Measurements from ENCODE around the gene EYS. TPM values are rescaled to one million over a fixed set of nuclear protein-coding genes. Genes with fewer than 3 reads are reported as not detected.

Gene EYS
- total RNA-seq, 1 donor from 2014 or later = not detected

GRCh38 chr6:64299176-64299575 lies 1407.8 kb downstream of the EYS start:
- DNase-seq (ENCODE audit: low spot score) = no peak
- H3K9me3 Mint-ChIP-seq (ENCODE audit: unreplicated experiment) = peaks cover 4% of the 10 kb centered on the region
- no peak for TF ChIP-seq CTCF (IDR thresholded peaks at IDR 0.05; ENCODE audit: unreplicated experiment)
- no peak overlapping the region for H3K4me3 Mint-ChIP-seq (ENCODE audit: unreplicated experiment)
- H3K36me3 Mint-ChIP-seq (ENCODE audit: low read depth, unreplicated experiment) = no peaks in the 10 kb centered on the region
- H3K27me3 Mint-ChIP-seq (ENCODE audit: unreplicated experiment) = no peaks in the 10 kb centered on the region
- no peak overlapping the region for H3K27ac Mint-ChIP-seq (ENCODE audit: unreplicated experiment)
- no peaks in the 10 kb centered on the region for H3K4me1 Mint-ChIP-seq (ENCODE audit: unreplicated experiment)

DNA sequence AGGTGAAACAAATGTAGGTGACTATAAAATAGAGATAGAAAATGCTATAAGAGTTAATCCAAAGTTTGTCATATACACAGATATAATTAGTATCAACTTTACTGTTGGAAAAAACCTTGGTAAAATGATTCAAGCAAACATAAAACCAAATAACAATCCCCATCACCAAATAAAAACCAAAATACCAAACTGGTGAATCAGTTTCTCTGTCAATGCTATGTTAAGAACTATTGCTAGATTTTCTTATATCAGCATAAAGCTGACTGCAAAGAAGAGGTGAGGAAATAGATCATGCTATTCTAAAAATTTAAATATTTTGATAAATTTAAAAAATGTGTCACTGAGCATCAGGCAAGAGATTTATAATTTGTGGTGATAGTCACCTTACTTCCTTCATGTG lies 1413.0 kb downstream of the EYS start:
- H3K27ac Mint-ChIP-seq (ENCODE audit: unreplicated experiment) = no peak overlapping the region
- peaks cover 4% of the 10 kb centered on the region for H3K9me3 Mint-ChIP-seq (ENCODE audit: unreplicated experiment)
- no peak for DNase-seq (ENCODE audit: low spot score)
- TF ChIP-seq CTCF (IDR thresholded peaks at IDR 0.05; ENCODE audit: unreplicated experiment) = no peak
- no peaks in the 10 kb centered on the region for H3K4me1 Mint-ChIP-seq (ENCODE audit: unreplicated experiment)
- H3K4me3 Mint-ChIP-seq (ENCODE audit: unreplicated experiment) = no peak overlapping the region
- H3K36me3 Mint-ChIP-seq (ENCODE audit: low read depth, unreplicated experiment) = no peaks in the 10 kb centered on the region
- H3K27me3 Mint-ChIP-seq (ENCODE audit: unreplicated experiment) = no peaks in the 10 kb centered on the region

GRCh38 chr6:64293298-64293697 lies 1413.7 kb downstream of the EYS start:
- peaks cover 4% of the 10 kb centered on the region for H3K9me3 Mint-ChIP-seq (ENCODE audit: unreplicated experiment)
- H3K4me3 Mint-ChIP-seq (ENCODE audit: unreplicated experiment) = no peak overlapping the region
- no peaks in the 10 kb centered on the region for H3K36me3 Mint-ChIP-seq (ENCODE audit: low read depth, unreplicated experiment)
- H3K27me3 Mint-ChIP-seq (ENCODE audit: unreplicated experiment) = no peaks in the 10 kb centered on the region
- H3K27ac Mint-ChIP-seq (ENCODE audit: unreplicated experiment) = no peak overlapping the region
- no peak for DNase-seq (ENCODE audit: low spot score)
- no peak for TF ChIP-seq CTCF (IDR thresholded peaks at IDR 0.05; ENCODE audit: unreplicated experiment)
- H3K4me1 Mint-ChIP-seq (ENCODE audit: unreplicated experiment) = no peaks in the 10 kb centered on the region

DNA sequence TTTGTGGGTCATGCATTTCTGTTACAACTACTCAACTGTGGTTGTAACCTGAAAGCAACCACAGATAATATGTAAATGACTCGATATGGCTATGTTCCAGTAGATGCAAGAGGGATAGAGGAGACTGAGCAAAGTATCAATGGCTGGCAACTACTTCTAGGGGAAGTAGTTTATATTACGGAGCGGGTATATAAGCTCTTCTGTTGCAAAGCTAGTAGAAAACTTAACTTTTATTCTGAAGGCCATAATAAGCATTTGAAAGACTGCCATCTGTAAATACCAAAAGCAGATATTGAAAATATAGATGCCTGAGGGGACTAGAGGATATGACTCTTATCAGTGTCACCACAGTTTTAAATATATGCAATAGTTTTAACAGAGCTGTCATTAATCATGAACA lies 1416.2 kb downstream of the EYS start:
- no peaks in the 10 kb centered on the region for H3K9me3 Mint-ChIP-seq (ENCODE audit: unreplicated experiment)
- H3K4me3 Mint-ChIP-seq (ENCODE audit: unreplicated experiment) = no peak overlapping the region
- no peak for TF ChIP-seq CTCF (IDR thresholded peaks at IDR 0.05; ENCODE audit: unreplicated experiment)
- H3K36me3 Mint-ChIP-seq (ENCODE audit: low read depth, unreplicated experiment) = no peaks in the 10 kb centered on the region
- no peak for DNase-seq (ENCODE audit: low spot score)
- no peak overlapping the region for H3K27ac Mint-ChIP-seq (ENCODE audit: unreplicated experiment)
- no peaks in the 10 kb centered on the region for H3K27me3 Mint-ChIP-seq (ENCODE audit: unreplicated experiment)
- no peaks in the 10 kb centered on the region for H3K4me1 Mint-ChIP-seq (ENCODE audit: unreplicated experiment)

GRCh38 chr6:64289931-64290330 lies 1417.1 kb downstream of the EYS start:
- Mint-ChIP-seq H3K9me3 (ENCODE audit: unreplicated experiment) (no peaks in the 10 kb centered on the region), H3K36me3 (ENCODE audit: low read depth, unreplicated experiment) (no peaks in the 10 kb centered on the region), H3K27ac (ENCODE audit: unreplicated experiment) (no peak overlapping the region), H3K4me1 (ENCODE audit: unreplicated experiment) (no peaks in the 10 kb centered on the region), H3K4me3 (ENCODE audit: unreplicated experiment) (no peak overlapping the region), H3K27me3 (ENCODE audit: unreplicated experiment) (peaks cover 2% of the 10 kb centered on the region)
- no peak for DNase-seq (ENCODE audit: low spot score)
- TF ChIP-seq CTCF (IDR thresholded peaks at IDR 0.05; ENCODE audit: unreplicated experiment) = no peak

All from endothelial cell (in vitro differentiated cells).